NCI-H82 treated with DMSO at 0.1 percent for 48 hours (cell line): Measurements from ENCODE around the gene ZKSCAN8.
"Not testable (repeated sequence)": the region's sequence is repeated elsewhere in the genome, so short reads cannot be mapped to it uniquely, and the experiment has no call there.

Source experiments
- DNase-seq: peaks from one replicate; lab custom pipeline; 2025; ENCODE audit not compliant: unreplicated experiment; lab: John Stamatoyannopoulos, UW

The ZKSCAN8 gene

DNA sequence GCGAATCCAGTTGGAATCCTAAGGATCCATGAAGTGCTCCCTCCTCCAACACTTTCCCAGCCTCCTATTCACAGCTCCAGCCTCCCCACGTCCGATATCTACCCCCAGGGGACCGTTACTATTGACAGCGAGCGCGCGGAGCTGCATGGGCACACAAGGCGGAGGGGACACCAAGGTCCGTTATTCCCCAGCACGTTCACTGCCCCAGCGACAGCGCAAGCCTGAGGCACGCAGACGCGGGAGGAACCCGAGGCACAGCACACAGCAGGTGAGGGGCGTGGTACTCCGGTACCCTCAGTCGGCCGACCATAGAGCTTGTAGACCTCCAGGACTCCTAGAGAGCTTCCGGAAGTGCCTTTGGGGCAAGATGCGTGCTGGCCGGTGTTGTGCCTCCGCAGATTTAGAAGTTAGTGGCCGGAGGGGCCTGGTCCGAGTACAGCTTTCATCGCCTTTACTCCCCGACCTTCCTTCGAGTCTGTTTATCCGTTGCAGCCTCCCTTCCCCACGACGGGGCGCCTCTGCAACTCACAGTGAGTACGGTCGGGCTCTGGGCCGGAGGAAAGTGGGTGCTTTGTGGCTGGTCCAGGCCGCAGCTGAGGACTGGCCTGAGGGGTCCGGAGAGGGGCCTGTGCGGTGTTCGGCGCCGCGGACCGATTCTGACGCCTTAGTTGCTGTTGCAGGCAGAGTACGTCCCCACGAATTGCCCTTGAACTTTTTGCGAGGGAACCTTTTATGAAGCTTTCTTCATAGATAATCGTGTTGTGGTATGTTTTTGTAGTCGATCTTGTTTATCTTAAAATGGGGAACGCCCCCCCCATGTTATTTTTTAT is at the start of gene ZKSCAN8:
TSS of gene ZKSCAN8 (plus strand) at position 384 of the 830 bp plus-strand sequence. CDS start 6,525 bp downstream, outside the sequence.
- DNase-seq, result peak; percentile 83

DNA sequence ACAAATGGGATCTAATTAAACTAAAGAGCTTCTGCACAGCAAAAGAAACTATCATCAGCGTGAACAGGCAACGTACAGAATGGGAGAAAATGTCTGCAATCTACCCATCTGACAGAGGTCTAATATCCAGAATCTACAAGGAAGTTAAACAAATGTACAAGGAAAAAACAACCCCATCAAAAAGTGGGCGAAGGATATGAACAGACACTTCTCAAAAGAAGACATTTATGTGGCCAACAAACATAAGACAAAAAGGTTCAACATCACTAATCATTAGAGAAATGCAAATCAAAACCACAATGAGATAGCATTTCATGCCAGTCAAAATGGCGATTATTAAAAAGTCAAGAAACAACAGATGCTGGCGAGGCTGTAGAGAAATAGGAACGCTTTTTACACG is 39.5 kb upstream of the ZKSCAN8 start:
- not testable (repeated sequence) for DNase-seq

DNA sequence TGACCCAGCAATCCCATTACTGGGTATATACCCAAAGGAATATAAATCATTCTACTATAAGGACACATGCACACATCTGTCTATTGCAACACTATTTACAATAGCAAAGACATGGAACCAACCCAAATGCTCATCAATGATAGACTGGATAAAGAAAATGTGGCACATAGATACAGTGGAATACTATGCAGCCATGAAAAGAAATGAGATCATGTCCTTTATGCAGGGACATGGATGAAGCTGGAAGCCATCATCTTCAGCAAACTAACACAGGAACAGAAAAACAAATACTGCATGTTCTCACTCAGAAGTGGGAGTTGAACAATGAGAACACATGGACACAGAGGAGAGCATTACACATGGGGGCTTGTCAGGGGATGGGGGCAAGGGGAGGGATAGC is 39.0 kb upstream of the ZKSCAN8 start:
- not testable (repeated sequence) for DNase-seq

DNA sequence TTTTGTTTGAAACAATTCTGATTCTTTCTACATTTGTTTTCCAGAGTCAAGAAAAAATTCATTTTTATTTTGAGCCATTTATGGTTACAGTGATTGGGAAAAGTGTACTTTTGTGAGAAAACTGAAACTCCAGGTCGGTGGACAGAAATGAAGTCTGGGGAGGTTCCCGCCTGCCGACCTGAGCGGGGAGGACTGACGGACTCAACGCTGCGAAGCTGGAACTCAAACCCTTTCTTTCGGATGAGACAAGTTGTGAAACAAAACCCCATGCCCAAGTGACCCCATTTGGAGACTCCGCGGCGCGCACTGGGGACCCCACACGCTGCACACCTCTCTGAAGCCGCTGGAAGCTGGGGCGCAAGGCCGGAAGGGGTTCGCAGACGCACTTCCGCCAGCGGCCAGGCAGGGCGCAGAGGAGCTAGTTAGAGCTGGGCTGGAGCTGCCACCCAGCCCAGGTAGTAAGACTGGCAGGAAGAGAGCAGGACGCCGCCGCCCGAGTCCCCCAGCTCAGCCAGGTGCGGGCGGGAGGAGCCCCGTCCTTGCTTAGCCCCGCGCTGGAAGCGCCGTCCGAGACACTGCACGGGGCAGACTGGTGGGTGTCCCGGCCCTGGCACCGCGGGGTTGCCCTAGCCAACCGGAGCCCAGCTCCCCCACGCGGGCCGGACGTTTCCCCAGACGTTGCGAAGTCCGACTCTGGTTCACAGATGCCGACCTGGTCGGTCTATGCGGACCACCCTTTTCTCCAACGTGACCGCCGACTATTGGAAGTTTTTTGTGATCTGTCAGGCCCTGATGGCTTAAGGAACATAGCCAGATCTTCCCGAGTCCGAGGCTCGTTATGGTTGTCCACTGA is 37.1 kb upstream of the ZKSCAN8 start:
- peak; percentile 40 for DNase-seq

DNA sequence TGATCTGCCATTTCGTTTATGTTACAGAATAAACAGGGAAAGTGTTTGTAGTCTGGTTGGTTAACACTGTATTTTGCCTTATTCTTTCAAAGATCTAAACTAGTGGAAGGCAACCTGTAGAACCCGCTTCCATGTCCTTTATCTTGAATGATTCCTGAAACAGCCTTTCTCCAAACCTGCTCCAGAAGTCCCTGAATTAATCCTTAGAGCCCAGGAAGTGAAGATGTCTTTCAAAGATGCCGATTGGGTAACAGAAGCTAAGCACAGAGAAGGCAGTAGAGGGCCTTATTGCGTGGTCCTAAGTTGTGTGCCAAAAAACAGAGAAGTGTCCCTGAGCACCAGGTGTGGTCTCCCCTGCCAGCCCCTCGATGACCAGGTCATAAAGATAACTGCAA is 36.4 kb upstream of the ZKSCAN8 start:
- DNase-seq, result no peak

DNA sequence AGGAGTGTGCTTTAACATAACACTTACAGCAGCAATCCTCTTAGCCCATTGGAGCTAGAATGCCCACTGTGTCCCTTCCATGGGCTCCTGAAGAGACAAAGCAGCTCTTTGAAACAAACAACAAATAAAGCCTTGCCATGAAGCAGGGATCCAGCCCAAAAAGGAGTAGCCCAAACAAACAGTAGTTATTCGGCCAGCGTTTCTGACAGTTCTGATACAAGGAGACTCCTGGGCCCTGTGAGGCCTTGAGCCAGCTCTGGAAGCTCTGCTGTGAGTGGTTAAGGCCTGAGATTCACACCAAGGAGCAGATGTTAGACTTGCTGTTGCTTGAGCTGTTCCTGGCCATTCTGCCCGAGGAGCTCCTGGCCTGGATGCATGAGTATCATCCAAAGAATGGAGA is 34.2 kb upstream of the ZKSCAN8 start:
- no peak for DNase-seq

DNA sequence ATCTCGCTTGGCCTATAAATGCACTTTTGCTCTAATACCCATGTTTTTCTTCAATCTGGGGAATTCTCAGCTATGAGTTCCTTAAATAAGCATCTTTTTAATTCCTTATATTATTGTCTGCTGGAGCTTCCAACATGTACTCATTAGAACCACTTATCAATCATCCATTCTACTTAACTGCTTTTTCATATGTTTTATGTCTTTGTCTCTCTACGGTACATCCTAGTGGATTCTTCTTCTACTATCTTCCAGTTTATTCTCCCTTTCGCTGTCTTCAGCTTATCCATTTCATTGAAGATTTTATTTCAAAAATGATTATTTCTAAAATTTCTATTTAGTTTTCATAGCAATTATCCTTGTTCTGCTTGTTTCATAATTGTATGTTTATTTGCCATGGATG is 29.7 kb upstream of the ZKSCAN8 start:
- DNase-seq, result no peak

DNA sequence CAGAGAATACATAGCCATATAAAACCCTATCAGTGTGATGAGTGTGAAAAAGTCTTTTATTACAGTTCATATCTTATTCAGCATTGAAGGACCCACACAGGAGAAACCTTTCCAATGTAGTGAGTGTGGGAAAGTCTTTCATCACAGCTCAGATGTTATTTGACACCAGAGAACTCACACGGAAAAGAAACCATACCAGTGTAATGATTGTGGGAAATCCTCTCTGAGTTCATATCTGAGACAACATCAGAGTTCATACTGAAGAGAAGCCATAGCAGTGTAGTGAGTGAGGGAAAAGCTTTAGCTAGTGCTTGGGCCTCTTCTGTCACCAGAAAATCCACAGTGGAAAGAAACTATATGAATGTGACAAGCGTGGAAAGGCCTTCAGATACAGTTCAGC is 25.9 kb upstream of the ZKSCAN8 start:
- DNase-seq, result no peak

DNA sequence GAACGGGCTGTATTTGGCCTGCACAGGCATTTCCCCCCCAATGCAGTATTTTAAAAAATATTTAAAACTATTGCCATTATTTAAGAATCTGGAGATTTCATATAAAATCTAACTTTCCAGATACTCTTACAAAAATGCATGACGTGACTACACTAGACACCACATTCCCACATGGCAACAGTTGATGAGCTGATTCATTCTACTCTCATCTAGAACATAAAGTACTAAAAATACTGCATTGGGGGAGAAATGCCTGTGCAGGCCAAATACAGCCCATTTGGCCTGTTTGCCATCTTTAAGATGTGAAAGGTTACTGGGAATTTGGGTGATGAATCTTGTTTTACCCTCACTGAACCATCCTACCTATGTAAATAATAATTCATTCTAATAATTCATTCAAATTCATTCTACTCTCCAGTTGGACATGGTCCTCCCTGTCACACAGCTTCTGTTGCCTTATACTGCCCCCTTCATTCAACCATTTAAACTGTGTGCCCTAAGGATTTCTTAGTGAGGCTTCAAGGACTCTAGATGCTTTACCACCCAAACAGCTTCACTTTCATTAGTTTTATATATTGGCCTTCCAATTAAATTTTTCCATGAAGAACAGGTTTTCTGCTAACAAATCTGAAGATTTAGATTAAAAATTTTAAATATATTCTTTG is 24.2 kb upstream of the ZKSCAN8 start:
- no peak for DNase-seq

DNA sequence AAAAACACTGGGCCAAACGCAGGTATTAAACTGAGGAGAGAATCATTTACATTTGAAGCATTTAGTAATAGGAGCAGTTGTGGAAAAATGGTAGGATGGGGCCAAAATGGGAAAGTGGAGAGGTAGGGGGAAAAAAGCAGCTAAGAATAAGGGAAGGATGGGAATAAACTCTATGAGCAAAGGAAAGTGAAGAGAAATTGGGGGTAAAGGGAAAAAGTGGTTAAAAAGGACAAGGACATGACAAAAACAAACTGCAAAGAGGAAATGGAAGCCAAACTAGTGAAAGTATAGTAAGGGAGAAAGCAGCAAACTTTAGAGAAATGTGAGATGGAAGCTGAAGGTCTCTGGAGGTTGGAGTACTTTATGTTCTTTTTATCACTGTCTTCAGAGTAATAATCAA is 23.5 kb upstream of the ZKSCAN8 start:
- DNase-seq, result no peak

DNA sequence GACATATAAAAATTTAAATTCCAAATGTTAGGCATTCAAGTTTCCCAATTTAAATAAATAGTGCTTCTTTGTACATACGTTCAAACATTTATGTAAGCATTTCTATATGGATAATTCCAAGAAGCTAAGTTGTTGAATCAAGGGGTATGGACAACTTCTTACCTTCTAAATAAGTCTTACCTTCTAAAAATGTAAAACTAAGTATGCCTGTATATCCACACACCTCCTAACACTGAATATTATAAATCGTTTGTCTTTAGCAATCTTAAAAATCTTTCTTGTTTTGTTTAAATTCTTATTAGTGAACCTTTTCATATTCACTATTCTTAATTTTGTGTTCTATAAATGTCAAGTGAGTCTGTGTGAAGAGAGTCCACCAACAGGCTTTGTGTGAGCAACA is 19.8 kb upstream of the ZKSCAN8 start:
- no peak for DNase-seq

DNA sequence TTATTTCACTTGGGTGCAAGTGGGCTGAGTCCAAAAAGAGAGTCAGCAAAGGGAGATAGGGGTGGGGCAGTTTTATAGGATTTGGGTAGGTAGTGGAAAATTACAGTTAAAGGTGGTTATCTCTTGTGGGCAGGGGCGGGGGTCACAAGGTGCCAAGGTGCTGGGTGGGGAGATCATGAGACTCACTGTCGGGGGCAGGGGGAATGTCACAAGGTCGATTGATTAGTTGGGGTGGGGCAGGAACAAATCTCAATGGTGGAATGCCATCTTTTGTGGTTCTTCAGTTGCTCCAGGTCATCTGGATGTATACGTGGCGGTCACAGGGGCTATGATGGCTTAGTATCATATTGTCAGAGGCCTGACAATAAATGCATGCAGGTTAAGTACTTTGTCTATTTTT is 19.4 kb upstream of the ZKSCAN8 start:
- not testable (repeated sequence) for DNase-seq

DNA sequence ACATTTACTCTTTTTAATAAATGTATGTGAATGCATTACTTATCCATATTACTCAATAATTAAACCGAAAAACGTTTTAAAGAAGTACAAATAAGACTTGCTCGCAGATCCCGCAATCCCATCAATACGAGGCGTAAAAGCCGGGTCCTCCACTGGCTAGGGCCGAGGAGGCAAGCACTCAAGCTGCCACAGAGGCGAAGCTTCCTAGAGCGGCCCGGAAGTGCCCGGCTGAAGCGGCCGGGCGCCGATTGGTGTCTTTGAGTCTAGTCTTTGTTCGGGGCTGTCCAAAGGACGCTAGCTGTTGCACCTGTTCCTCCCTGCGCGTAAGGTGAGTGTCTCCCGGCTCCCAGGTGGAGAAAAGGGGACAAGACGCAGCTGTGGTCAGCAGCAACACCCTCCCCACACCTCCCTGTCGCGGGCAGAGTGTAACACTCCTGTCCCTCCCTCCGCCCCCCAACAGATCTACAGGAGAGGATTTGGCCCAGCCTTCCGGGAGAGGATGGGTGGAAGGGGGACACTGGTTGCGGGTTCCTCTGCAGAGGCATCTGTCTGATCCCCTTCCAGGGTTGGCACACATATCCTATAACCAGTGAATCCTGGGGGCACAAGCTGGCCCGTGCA is 17.2 kb upstream of the ZKSCAN8 start, which contains the start of gene ZSCAN16:
TSS of gene ZSCAN16 (plus strand) at position 260 of the 621 bp plus-strand sequence. CDS start 835 bp downstream, outside the sequence.
- peak; percentile 76 for DNase-seq

DNA sequence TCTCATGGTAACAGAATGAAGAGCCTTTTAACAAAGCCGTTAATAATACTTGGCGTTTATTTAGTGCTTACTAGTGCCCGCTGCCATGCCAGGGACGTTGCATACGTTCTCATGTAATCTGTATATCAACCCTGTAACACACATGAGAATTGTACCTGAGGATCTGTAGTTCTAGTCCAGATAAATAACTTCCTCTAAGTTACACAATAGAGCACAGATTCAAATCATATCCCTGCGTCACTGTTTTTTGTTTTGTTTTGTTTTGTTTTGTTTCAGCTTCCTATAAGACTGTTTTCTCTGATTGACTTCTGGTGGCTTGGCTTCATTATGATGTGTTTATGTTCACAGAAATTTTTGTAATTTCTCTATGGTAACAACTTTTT is 16.7 kb upstream of the ZKSCAN8 start:
- no peak for DNase-seq

DNA sequence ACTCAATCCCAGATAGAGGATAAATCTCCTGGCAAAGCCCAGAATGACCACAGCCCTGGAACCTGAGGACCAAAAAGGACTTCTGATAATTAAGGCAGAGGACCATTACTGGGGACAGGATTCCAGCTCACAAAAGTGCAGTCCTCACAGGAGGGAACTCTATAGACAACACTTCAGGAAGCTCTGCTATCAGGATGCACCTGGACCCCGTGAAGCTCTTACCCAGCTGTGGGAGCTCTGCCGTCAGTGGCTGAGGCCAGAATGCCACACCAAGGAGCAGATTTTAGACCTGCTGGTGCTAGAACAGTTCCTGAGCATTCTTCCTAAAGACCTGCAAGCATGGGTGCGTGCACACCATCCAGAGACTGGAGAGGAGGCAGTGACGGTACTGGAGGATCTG is 16.3 kb upstream of the ZKSCAN8 start:
- no peak for DNase-seq

DNA sequence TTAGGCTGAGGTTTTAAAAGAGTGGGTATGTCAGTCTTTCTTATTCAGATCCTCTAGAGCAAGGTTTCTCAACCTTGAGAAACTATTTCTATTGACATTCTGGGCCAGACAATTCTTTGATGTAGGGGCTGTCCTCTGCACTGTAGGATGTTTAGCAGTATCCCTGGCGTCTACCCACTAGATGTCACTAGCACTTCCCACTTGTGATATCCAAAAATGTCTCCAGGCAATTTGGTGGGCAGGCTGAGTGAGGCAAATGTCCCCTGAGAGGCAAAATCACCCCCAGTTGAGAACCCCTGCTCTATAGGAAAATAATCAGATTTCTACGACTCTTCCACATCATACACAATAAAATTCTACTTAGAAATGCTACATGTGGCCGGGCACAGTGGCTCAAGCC is 7.7 kb upstream of the ZKSCAN8 start:
- DNase-seq, result no peak

DNA sequence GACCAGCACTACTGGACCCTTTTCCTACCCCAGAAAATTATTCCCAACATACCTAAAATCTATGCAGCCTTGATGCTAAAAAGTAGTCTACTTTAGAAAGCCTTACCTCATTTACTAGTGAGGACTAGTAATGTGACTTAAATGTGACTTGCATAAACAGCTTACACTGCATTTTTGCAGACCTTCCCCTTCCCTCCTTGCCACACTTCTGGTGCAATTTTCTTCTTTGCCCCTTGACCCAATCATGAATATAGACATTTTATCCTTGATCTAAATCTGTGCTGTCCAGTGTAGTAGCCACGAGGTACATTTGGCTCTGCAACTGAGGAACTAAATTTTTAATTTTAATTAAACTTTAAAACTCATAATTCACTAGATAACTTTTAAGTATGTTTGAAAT is 7.0 kb upstream of the ZKSCAN8 start:
- no peak for DNase-seq

DNA sequence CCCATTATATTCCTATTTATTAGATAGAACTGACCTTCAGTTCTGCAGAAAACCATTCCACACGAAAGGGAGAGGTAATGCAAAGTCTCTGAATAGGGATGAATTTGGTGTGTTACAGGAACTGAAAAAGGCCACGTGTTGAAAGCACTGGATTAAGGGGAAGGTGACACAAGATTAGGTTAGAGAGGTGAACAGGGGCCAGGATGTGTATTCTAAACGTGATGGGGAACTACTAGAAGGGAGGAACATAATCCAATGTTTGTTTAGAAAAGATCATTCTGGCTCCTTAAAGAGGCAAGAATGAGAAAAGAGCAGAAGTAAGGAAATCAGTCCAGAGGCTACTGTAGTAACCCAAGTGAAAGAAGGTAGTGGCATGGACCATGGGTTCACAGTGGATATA is 6.3 kb upstream of the ZKSCAN8 start:
- no peak for DNase-seq

DNA sequence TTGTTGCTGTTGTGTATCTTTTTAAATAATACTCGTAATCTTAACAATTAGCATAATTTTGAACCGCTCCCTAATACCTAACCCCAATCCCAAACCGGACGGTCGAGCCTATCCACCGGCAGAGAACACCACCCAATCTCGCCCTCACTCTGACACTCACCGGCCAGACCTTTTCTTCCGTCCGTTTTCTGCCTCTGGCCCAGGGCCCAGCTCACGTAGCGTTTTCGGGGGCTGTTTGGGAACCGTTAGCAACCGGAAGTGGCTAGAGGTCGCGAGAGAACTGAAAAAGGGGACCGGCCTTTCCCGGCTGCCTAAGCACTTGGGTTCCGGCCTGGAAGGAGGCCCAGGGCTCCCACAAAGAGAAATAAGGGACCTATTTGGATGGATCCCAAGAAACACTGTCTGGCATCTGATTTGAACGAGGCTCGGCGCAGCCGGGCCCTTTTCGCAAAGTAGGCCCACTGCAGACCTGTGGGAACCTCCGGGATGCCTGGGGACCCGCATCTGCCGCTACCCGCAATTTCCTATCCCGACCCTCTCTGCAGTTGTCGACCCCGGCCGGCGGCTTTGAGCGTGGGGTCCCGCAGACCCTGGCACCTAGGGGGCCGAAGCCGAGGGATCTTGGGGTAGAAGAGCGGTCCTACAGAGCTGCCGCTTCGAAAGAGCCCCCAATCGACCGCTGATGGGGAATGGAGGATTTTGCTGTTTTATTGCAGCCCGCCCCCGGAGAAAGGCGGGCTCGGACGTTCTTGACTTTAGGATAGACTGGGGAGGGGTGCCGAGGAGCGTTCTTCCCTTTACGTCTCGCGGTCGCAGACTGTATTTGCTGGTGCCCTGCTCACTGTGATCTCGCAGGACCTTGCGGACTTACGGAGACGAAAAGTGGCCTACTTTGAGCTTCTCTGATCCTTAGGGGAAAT is 4.8 kb upstream of the ZKSCAN8 start:
- peak; percentile 75 for DNase-seq

DNA sequence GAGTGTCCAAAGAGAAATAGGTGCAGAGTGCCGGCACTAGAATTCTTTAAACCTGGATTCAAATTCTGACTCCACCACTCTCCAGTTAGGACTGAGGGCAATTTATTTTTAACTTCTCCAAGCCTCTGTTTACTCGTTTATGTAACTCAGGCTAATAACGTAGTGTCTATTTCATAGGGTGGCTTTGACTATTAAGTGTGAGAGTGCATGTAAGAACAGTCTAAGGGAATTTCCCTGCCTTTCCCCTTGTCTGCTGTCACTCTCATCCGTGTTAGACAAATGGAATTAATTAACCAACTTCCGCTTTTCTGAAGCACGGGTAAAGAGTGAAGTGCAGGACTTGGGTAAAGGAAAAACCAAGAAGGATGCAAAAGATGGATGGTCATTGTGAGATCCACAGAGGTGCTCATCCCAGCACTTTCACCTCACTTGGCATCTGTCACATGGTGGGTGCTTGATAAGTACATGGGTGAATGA is 4.1 kb upstream of the ZKSCAN8 start:
- no peak for DNase-seq
